Chondrocyte (in vitro differentiated cells): ENCODE data around the gene SCLY. TPM values are rescaled to one million over a fixed set of nuclear protein-coding genes. Genes with fewer than 3 reads are reported as not detected.

Experiments
- DNase-seq: peaks from one replicate; pipeline ENCODE4 v3.0.0; 2021; ENCODE audit warnings: mixed read lengths, low spot score
- H3K27ac Mint-ChIP-seq: one replicate; pipeline ENCODE4 v1.8.0; 2021; ENCODE audit warnings: mild to moderate bottlenecking, moderate library complexity, mixed read lengths; ENCODE audit not compliant: unreplicated experiment
- H3K27me3 Mint-ChIP-seq: 2 replicates; pipeline ENCODE4 v1.8.0; 2021; ENCODE audit warnings: low read depth, mixed read lengths
- H3K36me3 Mint-ChIP-seq: 2 replicates; pipeline ENCODE4 v1.8.0; 2021; ENCODE audit warnings: low read depth, mixed read lengths
- H3K4me1 Mint-ChIP-seq: 2 replicates; pipeline ENCODE4 v1.8.0; 2021; ENCODE audit warnings: low read depth, mild to moderate bottlenecking, mixed read lengths
- H3K4me3 Mint-ChIP-seq: one replicate; pipeline ENCODE4 v1.8.0; 2021; ENCODE audit warnings: mild to moderate bottlenecking, moderate library complexity, mixed read lengths; ENCODE audit not compliant: unreplicated experiment
- H3K9me3 Mint-ChIP-seq: 2 replicates; pipeline ENCODE4 v1.8.0; 2021; ENCODE audit warnings: low read depth, mixed read lengths
- CTCF ChIP-seq: fragments of 200-600 bp; sonication (generic); IDR thresholded peaks from 2 replicates; pipeline ENCODE4 v1.5.0; 2021; ENCODE audit warnings: antibody characterized with exemption, mild to moderate bottlenecking, moderate library complexity
- total RNA-seq: library from RNA; stranded (reverse); gene quantifications from 3 replicates; pipeline ENCODE4 v1.2.1, GENCODE V29; 2021

SCLY gene
- total RNA-seq, 1 donor from 2014 or later, result 12.7 TPM

GRCh38 chr2:238097201-238097987 is 36.6 kb downstream of the SCLY start:
- H3K4me1 Mint-ChIP-seq, result peaks cover 5% of the 10 kb centered on the region
- DNase-seq, result no peak
- no peaks in the 10 kb centered on the region for H3K27me3 Mint-ChIP-seq
- peaks cover 3% of the 10 kb centered on the region for H3K36me3 Mint-ChIP-seq
- H3K9me3 Mint-ChIP-seq, result no peaks in the 10 kb centered on the region
- TF ChIP-seq CTCF, result no peak
- no peak overlapping the region for H3K4me3 Mint-ChIP-seq
- no peak overlapping the region for H3K27ac Mint-ChIP-seq

GRCh38 chr2:238097988-238098871 is 37.4 kb downstream of the SCLY start:
- TF ChIP-seq CTCF, result no peak
- H3K4me1 Mint-ChIP-seq, result peaks cover 5% of the 10 kb centered on the region
- DNase-seq, result no peak
- no peak overlapping the region for H3K4me3 Mint-ChIP-seq
- no peaks in the 10 kb centered on the region for H3K27me3 Mint-ChIP-seq
- H3K9me3 Mint-ChIP-seq, result no peaks in the 10 kb centered on the region
- H3K36me3 Mint-ChIP-seq, result no peaks in the 10 kb centered on the region
- H3K27ac Mint-ChIP-seq, result no peak overlapping the region

- no peaks in the 10 kb centered on the region for H3K9me3 Mint-ChIP-seq
- peaks cover 5% of the 10 kb centered on the region for H3K4me1 Mint-ChIP-seq
- no peaks in the 10 kb centered on the region for H3K27me3 Mint-ChIP-seq
- no peak overlapping the region for H3K4me3 Mint-ChIP-seq
- no peaks in the 10 kb centered on the region for H3K36me3 Mint-ChIP-seq
- no peak for DNase-seq
- no peak for TF ChIP-seq CTCF
- H3K27ac Mint-ChIP-seq, result no peak overlapping the region
Measured at GRCh38 chr2:238098901-238099713, 38.3 kb downstream of the SCLY start.

- DNase-seq, result no peak
- no peaks in the 10 kb centered on the region for H3K36me3 Mint-ChIP-seq
Measured at GRCh38 chr2:238099714-238100048, 38.9 kb downstream of the SCLY start.

More at GRCh38 chr2:238099714-238100048, 38.9 kb downstream of the SCLY start:
- no peak for TF ChIP-seq CTCF
- H3K4me3 Mint-ChIP-seq, result no peak overlapping the region
- H3K4me1 Mint-ChIP-seq, result peaks cover 5% of the 10 kb centered on the region
- no peak overlapping the region for H3K27ac Mint-ChIP-seq
- no peaks in the 10 kb centered on the region for H3K27me3 Mint-ChIP-seq
- no peaks in the 10 kb centered on the region for H3K9me3 Mint-ChIP-seq
